ENCODE measurements around the gene ADGRV1. TPM values are rescaled to one million over a fixed set of nuclear protein-coding genes. Genes with fewer than 3 reads are reported as not detected.

Gene ADGRV1
- total RNA-seq, 4 donors from 2014 or later: 6.0 to 37.0 (median 10.6) TPM

DNA sequence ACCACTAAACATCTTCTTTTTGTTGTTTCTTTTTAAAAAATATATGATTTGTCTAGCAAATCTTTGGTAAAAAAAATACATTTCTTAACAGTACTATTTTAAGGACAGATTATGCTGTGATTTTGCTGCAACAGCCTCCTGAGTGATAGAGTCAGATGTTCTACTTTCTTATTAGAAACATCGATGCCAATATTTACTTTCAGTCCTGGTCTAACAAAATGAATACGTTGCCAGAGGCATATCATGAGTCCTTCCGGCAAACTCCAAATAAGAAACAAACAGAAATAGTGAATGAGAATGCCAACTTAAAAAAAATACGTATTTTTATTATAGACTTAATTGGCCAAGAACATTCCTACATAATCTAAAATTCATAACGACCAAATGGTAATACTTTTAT, 371.5 kb downstream of the ADGRV1 start:
- no peak overlapping the region for H3K4me3 ChIP-seq
- 77 to 79% methylated on average over 5 of the region's 5 CpGs for WGBS, 2 donors (ENCODE audit: low coverage in 1 of 2)
- H3K27ac ChIP-seq: no peak overlapping the region
- peaks cover 0 to 7% (median 2%) of the 10 kb centered on the region in 4 donors for H3K4me1 ChIP-seq
- TF ChIP-seq POLR2A (IDR thresholded peaks at IDR 0.05) (no peak), POLR2AphosphoS5 (IDR thresholded peaks at IDR 0.05) (no peak), EP300 (IDR thresholded peaks at IDR 0.05; ENCODE audit: low read depth) (no peak)
- TF ChIP-seq, protein P1, sequence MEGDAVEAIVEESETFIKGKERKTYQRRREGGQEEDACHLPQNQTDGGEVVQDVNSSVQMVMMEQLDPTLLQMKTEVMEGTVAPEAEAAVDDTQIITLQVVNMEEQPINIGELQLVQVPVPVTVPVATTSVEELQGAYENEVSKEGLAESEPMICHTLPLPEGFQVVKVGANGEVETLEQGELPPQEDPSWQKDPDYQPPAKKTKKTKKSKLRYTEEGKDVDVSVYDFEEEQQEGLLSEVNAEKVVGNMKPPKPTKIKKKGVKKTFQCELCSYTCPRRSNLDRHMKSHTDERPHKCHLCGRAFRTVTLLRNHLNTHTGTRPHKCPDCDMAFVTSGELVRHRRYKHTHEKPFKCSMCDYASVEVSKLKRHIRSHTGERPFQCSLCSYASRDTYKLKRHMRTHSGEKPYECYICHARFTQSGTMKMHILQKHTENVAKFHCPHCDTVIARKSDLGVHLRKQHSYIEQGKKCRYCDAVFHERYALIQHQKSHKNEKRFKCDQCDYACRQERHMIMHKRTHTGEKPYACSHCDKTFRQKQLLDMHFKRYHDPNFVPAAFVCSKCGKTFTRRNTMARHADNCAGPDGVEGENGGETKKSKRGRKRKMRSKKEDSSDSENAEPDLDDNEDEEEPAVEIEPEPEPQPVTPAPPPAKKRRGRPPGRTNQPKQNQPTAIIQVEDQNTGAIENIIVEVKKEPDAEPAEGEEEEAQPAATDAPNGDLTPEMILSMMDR (IDR thresholded peaks at IDR 0.05): no peak
- intact Hi-C loops (cut with DNase I; ENCODE audit: low total_unique reads) (loop anchor here (5.0 to 10.0 kb wide), 2 partner anchors 162 to 455 kb away; partner anchors contain the start of gene ARRDC3), in situ Hi-C loops (cut with MboI; ENCODE audit: low pct_ligation_motif_present in 1 of 4, low pct_unique_long_range_greater_than_20kb in 1 of 4, low sequenced_read_pairs in 3 of 4) (loop anchor here (10.0 to 25.0 kb wide), 7 partner anchors 157 to 465 kb away; partner anchors contain the start of gene ARRDC3 (in 1 of the 4))
- no peak for DNase-seq
- no peaks in the 10 kb centered on the region for H3K27me3 ChIP-seq
- H3K9me3 ChIP-seq: no peaks in the 10 kb centered on the region
- no peaks in the 10 kb centered on the region for H3K36me3 ChIP-seq

DNA sequence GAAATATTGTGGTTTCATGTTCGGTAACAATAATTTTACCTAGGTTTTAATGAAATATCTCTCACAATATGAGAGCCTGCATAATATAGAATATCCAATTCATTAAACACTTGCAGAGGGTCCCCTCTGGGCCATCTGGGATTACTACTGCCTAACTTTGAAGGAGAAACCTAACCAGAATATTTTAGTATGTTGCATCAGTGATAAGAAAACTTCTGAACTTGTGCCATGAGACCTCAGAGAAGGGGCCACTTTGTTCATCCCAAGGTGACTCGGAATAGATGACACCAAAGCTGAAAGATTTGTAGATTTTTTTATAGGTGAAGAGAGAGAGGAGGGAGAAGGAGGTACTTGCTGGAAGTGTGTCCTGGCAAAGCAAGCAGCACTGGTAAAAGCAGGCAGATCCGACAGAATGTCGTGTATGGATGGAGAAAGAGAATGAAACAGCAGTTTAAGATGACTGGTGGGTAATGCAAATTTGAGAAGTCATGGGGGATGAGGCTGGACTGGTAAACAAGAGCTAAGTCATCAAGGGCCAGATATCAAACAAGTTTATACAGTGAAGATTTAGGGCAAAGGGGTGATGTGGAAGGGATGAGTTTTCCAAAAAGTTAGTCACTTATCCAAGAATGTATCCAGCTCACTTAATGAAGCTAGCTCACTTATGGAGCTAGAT, 372.3 kb downstream of the ADGRV1 start:
- no peaks in the 10 kb centered on the region for H3K27me3 ChIP-seq
- no peaks in the 10 kb centered on the region for H3K9me3 ChIP-seq
- TF ChIP-seq, protein P1 (IDR thresholded peaks at IDR 0.05): no peak
- TF ChIP-seq EP300 (IDR thresholded peaks at IDR 0.05; ENCODE audit: low read depth) (no peak), POLR2AphosphoS5 (IDR thresholded peaks at IDR 0.05) (no peak), POLR2A (IDR thresholded peaks at IDR 0.05) (no peak)
- intact Hi-C loops (cut with DNase I; ENCODE audit: low total_unique reads): loop anchor here (5.0 to 10.0 kb wide), 2 partner anchors 161 to 454 kb away; partner anchors contain the start of gene ARRDC3
- H3K36me3 ChIP-seq: no peaks in the 10 kb centered on the region
- H3K4me1 ChIP-seq: peaks cover 0 to 7% (median 2%) of the 10 kb centered on the region in 4 donors
- H3K27ac ChIP-seq: no peak overlapping the region
- no peak overlapping the region for H3K4me3 ChIP-seq
- no peak for DNase-seq
- in situ Hi-C loops (cut with MboI; ENCODE audit: low pct_ligation_motif_present in 1 of 4, low pct_unique_long_range_greater_than_20kb in 1 of 4, low sequenced_read_pairs in 3 of 4): loop anchor here (10.0 to 25.0 kb wide), 7 partner anchors 156 to 464 kb away; partner anchors contain the start of gene ARRDC3 (in 1 of the 4)
- 69 to 70% methylated on average over 4 of the region's 4 CpGs for WGBS, 2 donors (ENCODE audit: low coverage in 1 of 2)

DNA sequence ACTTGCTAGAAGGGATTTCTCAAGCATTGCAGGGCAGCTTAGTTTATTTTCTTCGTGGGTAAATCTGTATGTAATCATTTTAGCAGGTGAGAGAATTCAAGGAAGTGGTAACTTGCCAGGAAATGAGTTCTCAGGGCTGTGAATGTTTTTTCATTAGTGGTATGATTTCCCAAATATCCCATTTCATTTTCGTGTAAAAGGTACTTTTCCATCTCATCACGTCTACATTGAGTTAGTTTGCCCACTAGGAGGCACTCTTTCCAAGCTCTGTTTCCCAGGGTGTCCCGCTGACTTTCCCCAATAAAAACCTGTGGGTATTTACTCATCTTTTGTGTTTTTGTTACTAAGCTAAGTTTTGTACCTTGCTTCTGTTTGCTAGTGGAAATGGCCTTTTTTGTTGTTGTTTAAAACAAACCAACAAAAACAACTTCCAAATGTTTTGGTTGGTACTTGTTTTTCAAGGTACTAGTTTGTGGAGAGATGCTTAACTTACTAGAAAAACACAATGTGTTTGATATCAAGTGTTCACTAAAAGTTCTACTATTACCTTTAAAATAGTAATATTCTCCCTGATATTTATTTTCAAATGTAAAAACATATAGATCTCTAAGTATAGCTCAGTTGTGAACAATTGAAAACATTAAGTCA, 373.6 kb downstream of the ADGRV1 start:
- Histone ChIP-seq H3K36me3 (no peaks in the 10 kb centered on the region), H3K27ac (no peak overlapping the region), H3K4me3 (no peak overlapping the region), H3K9me3 (no peaks in the 10 kb centered on the region), H3K4me1 (peaks cover 0 to 7% (median 2%) of the 10 kb centered on the region in 4 donors), H3K27me3 (no peaks in the 10 kb centered on the region)
- WGBS, 2 donors (ENCODE audit: low coverage in 1 of 2): 0 to 3% methylated on average over 3 to 4 of the region's 4 CpGs
- TF ChIP-seq, protein P1 (IDR thresholded peaks at IDR 0.05): peak; percentile 74 to 80 (median 78)
- no peak for TF ChIP-seq POLR2A (IDR thresholded peaks at IDR 0.05)
- intact Hi-C loops (cut with DNase I; ENCODE audit: low total_unique reads): loop anchor here (5.0 to 10.0 kb wide), 2 partner anchors 160 to 453 kb away; partner anchors contain the start of gene ARRDC3
- in situ Hi-C loops (cut with MboI; ENCODE audit: low pct_ligation_motif_present in 1 of 4, low pct_unique_long_range_greater_than_20kb in 1 of 4, low sequenced_read_pairs in 3 of 4): loop anchor here (10.0 to 25.0 kb wide), 7 partner anchors 155 to 463 kb away; partner anchors contain the start of gene ARRDC3 (in 1 of the 4)
- DNase-seq: peak; percentile 47

DNA sequence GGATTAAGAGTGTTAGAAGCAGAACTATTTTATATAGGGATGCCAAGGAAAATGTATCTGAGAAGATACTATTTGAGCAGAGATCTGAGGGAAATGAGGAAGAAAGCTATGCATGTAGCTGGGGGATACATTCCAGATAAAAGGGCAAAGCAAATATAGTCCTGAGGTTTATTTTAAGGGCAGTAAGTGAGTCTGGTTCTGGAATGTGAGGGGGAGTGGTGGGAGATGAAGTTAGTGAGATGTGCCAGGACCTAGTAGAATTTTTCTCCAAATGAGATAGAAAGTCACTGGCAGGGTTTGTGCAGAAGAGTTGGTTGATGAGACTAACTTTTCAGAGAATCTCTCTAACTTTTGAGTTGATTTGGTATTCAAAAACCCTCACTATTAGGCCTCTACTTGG, 374.7 kb downstream of the ADGRV1 start:
- no peaks in the 10 kb centered on the region for H3K9me3 ChIP-seq
- H3K4me1 ChIP-seq: peaks cover 0 to 7% (median 2%) of the 10 kb centered on the region in 4 donors
- no peak overlapping the region for H3K4me3 ChIP-seq
- TF ChIP-seq, protein P1 (IDR thresholded peaks at IDR 0.05): no peak
- TF ChIP-seq POLR2AphosphoS5 (IDR thresholded peaks at IDR 0.05): no peak
- TF ChIP-seq POLR2A (IDR thresholded peaks at IDR 0.05): no peak
- TF ChIP-seq EP300 (IDR thresholded peaks at IDR 0.05; ENCODE audit: low read depth): no peak
- intact Hi-C loops (cut with DNase I; ENCODE audit: low total_unique reads) (loop anchor here (5.0 to 10.0 kb wide), 2 partner anchors 159 to 452 kb away; partner anchors contain the start of gene ARRDC3), in situ Hi-C loops (cut with MboI; ENCODE audit: low pct_ligation_motif_present in 1 of 4, low pct_unique_long_range_greater_than_20kb in 1 of 4, low sequenced_read_pairs in 3 of 4) (loop anchor here (10.0 to 25.0 kb wide), 7 partner anchors 154 to 462 kb away; partner anchors contain the start of gene ARRDC3 (in 1 of the 4))
- H3K36me3 ChIP-seq: no peaks in the 10 kb centered on the region
- no peak overlapping the region for H3K27ac ChIP-seq
- H3K27me3 ChIP-seq: no peaks in the 10 kb centered on the region
- no peak for DNase-seq
